ENCODE data around the gene PRICKLE2.

The PRICKLE2 gene

DNA sequence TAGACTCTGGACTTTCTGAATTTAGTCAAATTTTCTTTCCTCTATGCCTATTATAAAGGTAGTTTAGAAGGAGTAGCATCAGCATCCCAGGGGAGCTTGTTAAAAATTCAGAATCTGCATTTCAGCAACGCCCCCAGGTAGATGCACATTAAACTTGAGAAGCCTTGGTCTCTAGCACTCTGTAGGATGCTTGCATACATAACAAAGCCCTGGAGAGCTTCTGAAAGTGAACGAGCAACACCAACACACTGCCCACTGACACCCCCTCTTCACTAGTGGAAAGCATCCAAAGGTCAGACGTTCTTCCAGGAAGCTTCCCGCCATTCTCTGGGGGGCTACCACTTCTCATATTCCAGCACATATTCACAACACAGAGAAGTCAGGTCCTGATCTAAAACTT, 6.5 kb downstream of the PRICKLE2 start:
- no peak for DNase-seq

GRCh38 chr3:64218329-64218728, 6.9 kb downstream of the PRICKLE2 start:
- no peak for DNase-seq

DNA sequence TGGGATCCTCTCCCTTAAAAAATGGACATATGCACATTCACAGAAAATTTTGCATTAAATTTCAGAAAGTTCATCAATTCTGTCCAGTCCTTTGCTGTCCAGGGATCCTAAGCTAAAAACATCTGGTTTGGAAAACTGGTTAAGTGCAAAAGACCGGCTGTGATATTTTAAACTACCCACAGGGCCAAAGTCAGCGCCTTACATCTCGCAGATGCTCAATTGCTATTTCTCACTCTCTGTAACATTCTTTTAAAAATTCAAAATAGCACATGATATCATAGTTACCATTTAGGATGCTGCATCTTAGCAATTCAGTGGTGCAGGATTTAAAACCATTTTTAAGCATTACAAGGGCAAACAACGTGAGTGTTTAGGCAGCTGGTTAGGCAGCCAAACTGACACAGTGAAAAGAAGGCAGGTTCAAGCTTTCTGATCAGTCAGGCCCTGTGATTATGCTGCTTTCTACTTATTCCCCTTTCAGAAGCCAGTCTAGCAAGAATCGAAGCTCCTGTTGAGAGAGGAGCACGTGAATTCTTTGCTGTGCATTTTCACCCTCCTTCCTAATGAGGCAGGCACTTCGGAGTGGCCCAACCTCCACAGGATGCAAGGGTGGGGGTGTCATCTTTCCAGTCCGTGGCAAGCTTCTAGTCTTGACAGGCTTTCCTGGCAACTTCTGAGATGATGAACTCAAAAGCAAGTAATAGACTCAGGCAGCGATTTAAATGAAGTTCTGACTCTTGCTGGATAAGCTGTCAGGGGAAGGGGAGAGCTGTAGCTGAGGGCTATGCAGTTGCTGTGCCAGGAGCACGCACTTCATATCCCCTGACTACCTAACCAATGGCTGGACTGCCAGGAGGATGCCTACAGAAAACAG, 8.8 kb downstream of the PRICKLE2 start:
- DNase-seq, result no peak

GRCh38 chr3:64215559-64215958, 9.7 kb downstream of the PRICKLE2 start:
- no peak for DNase-seq

DNA sequence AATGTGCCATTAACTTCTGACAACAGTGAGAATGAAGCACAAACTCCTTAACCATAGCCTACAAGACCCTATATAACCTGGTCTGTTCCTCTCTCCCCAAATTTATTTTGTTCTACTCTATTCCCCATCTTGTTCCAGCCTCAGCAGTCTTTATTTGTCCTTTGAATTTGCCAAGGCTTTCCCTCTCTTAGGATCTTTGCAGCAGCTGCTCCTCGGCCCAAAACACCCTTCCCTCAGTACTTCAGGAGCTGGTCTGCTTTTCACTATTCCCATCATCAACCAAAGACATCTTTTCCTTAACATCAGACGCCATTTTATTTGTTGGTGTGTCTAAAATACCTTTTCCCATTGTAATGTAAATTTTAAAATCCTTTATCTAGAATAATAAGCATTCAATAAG, 10.2 kb downstream of the PRICKLE2 start:
- no peak for DNase-seq

DNA sequence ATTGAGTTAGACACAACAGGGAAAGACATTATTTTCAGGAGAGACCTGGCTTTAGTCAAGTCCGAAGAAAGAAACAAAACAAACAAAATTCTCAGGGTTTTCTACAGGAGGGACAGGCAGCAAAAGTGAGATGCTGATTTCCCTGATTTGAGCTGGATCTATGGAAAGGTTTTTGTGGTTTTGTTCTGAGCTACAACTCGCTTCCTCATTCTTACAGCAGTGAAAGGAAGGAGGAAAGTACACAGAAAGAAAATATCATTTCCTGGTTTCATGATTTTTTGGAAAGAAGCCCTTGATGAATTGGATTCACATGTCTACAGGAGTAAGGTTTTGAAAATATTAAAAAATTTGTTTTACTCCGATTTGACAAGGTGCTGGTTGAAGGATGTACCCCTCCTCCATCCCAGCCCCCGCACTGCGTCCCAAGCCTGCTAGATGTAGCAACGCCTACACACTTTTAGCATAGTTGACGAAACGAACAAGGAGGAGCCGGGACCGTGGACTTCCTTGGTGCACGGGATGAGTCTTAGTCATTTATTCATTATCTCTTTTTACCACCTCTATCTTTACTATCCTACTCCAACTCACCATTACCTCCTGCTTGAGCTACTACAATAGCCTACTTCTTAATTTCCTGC, 10.8 kb downstream of the PRICKLE2 start:
- no peak for DNase-seq

DNA sequence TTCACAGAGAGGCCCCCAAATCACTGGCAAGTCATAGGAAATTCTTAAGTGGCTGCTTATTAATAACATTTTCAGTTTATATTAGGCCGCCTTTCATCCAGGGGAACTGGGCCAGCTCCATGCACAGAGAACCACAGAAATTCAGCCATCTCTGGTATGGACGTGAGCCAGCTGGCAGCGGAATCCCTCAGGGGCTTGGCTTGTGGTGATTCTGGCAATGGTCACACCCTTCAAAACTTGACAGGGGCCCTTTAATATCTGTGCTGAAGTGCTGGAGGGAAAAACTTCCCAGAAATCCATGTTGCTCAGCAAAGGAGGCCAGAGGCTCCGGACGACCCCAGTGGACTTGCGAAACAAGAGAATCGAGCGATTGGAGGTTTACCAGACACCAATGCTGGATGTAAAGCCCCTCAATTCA, 11.3 kb downstream of the PRICKLE2 start:
- DNase-seq, result no peak

DNA sequence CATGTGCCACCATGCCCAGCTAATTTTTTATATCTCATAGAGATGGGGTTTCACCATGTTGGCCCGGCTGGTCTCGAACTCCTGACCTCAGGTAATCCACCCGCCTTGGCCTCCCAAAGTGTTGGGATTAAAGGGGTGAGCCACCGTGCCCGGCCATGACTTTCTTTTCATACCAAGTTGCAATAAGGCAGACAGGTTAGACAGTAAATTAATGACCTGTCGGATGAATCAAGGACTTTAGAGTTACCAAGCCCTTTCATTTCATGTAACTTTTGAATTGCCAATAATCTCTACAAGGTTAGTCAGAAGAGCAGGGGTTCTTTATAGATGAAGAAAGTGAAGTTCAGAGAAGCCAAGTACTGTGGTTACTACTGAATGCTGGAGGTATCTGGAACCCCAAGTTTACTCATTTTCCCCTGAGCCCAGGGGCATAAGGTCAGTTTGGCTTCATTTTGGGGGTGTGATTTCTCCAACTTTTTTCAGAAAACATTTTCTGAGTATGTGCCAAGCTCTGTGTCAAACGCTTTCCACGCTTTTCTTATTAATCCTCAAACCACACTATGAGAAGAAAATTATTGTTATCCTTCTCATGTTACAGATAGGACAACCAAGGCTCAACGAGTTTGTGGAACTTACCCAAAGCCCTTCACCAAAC, 11.9 kb downstream of the PRICKLE2 start:
- no peak for DNase-seq

- DNase-seq, result no peak
Observed at GRCh38 chr3:64209866-64210621, 15.2 kb downstream of the PRICKLE2 start.

GRCh38 chr3:64207289-64208080, 17.8 kb downstream of the PRICKLE2 start:
- no peak for DNase-seq

DNA sequence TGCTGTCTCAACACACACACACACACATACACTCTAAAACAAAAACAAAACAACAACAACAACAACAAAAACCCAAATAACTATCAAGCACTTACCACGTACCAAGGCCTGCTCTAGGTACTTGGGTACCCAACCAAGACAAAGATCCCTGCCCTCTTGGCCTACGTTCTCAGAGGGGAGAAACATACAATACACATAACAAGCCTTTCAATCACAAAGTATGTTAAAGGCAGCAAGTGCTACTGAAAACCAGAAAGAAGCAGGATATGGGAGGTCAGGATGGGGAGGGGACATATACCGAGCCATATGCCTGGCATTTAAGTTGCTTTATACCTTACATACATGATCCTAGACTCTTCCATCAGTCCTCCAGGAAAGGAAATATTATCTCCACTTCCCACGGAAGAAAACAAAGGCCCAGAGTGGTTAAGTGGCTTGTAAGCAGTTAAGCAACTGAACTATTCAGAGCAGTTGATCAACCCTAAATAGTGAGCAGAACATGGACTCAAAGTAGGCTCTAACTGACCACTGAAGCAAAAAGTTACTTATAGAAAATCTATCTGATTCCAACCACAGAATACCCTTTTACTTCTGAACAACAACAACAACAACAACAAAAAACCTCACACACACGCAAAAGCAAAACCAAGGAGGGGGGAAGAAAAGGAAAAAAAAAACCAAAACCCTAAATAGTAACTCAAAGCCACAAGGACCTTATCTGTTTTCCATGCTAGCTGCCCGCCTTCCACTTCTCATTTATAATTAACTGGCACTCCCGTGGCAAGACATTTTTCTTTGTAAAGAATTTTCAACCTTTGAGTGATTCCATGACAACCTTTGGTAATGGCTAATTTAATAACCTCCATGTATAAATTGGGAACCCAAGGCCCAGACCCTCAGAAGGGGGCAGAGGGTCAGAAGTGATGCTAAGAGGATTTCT, 21.0 kb downstream of the PRICKLE2 start:
- no peak for DNase-seq

DNA sequence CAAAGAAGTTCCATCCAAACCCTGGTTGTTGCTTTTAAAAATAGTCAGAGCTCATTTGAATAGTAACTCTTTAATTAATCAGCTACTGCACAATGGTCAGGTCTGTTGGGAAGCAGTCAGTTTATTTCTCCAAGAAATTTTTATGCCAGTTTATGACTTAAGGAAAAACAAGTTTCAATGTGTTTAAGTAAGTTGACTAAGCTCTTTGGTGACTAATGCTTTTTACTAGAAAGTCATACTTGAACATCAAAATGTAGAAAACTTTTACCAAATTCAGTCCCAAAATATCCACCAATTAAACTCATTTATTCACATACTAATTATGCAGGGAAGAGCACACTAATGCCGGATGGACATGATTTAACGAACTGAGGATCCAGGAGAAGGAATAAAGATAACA, 22.1 kb downstream of the PRICKLE2 start:
- DNase-seq, result no peak

DNA sequence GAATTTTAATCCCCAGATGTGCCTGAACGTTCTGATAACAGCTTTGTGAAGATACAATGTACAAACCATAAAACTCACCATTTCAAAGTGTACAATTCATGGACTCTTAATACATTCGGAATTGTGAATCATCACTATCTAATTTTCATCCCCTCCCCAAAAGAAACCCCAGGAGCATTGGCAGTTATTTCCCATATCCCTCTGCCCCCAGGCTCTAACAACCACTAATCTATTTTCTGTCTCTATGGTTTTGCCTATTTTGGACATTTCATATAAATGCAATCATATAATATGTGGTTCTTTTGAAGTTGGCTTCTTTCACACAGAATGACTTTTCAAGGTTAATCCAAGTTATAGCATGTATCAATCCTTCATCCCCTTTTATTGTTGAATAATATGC, 25.3 kb downstream of the PRICKLE2 start:
- DNase-seq, result no peak

DNA sequence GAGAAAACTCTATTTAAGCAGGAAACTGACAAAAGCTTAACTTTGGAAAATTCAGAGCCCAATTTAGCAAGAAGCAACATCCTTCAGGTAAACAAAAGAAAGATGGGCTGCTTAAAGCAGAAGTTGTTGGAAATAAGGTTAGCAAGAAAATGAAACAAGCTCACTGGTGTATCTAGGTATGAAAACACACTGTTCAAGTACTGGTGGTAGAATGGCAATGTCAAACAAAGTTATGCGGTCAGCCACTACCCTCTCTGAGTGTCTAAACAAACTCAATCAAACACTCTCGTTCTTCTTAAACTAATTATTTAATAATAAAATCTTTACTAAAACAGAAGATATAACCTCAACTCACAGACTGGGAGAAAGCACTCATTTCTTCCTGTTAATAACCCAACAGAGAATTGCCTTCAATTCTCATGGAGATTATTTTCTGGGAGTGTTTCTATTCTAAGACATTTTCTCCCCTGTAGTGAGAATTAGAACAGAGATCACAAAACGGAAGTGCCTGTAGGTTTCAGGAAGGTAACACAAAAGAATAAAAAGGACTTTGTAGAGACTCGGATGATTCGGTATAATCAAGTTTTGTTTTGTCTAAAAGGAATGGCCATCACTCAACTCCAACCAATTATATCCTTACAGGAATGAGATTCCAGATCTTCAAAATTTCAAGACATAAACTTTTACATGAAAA, 28.9 kb downstream of the PRICKLE2 start:
- no peak for DNase-seq

GRCh38 chr3:64195789-64196188, 29.5 kb downstream of the PRICKLE2 start:
- no peak for DNase-seq

DNA sequence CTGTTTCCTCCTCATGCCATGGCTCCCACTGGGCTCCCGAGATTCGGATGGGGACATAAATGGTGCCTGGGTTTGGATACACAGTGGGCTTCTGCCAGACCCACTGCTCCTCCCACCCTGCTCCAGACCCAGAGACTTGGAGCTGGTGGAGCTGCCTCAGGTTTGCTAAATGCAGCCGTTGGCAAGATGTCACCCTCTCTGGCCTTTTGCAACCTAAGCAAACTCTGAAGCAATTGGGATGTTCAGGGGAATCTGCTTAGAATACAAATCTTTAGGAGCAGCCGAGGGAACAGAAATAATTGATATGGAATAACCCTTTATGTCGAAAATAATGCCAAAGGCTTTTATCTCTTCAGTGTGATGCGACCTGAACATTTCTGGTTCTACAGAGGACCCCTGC, 33.4 kb downstream of the PRICKLE2 start:
- no peak for DNase-seq

DNA sequence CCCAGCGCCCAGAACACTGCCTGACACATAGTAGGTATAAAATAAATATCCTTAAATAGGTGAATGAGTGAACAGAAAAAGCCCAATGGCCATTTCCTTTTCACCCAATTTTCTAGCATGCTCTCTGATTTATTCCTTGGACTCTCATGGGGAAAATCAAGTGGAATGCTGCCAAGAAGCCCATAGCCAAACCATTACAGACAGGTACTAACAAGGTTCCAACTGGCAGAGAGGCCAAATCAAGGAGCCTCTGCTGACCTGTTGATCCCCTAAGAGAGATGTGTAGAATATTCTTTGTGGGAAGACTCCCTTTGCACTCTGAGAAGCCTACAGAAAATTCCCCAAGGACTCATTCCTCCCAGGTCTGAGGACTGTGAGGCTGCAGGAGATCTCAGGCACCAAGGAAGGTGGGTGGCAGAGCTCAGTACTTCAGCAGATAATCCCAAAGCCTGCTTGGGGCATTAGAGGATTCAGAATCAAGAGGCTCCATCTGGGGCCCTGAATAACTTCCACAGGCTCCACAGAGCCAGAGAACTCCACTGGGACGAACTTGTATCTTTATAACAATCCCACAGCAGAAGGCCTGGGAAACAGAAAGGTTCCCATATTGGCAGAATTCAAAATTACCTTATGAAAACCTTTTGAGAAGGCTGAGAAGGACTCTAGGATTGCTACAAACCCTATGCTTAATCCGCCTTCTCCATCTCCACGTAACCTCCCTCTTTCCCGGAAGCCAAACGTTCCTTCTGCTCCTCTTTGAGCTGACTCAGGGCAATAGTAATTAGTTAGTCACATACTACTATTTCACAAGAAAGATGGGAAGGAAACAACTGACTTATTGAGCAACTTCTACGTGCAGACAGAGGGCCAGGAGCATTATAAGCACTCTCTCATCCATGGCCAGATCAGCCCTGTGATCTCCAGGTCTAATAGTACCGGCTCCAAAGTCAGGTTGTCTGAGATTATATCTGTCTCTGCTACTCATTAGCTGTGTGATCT, 34.5 kb downstream of the PRICKLE2 start:
- DNase-seq, result no peak

GRCh38 chr3:64188810-64189560, 36.3 kb downstream of the PRICKLE2 start:
- no peak for DNase-seq
